CD4-positive, alpha-beta T cell treated with Interferon gamma for 1 hour (primary cell): ENCODE results near the gene PDGFC.
"Not testable (repeated sequence)": the region's sequence is repeated elsewhere in the genome, so short reads cannot be mapped to it uniquely, and the experiment has no call there.

Source experiments
- DNase-seq: peaks from one replicate; pipeline ENCODE4 v3.0.0-alpha.2; 2020

The PDGFC gene

GRCh38 chr4:156896527-156896926, 75.1 kb downstream of the PDGFC start:
- DNase-seq: no peak

GRCh38 chr4:156894234-156894633, 77.4 kb downstream of the PDGFC start:
- no peak for DNase-seq

- no peak for DNase-seq
These were observed 78.8 kb downstream of the PDGFC start for GRCh38 chr4:156892805-156893204.

GRCh38 chr4:156889616-156890594, 81.7 kb downstream of the PDGFC start:
- no peak for DNase-seq

GRCh38 chr4:156888762-156889161, 82.8 kb downstream of the PDGFC start:
- no peak for DNase-seq

- no peak for DNase-seq
These were observed 85.1 kb downstream of the PDGFC start for GRCh38 chr4:156886481-156886880.

DNA sequence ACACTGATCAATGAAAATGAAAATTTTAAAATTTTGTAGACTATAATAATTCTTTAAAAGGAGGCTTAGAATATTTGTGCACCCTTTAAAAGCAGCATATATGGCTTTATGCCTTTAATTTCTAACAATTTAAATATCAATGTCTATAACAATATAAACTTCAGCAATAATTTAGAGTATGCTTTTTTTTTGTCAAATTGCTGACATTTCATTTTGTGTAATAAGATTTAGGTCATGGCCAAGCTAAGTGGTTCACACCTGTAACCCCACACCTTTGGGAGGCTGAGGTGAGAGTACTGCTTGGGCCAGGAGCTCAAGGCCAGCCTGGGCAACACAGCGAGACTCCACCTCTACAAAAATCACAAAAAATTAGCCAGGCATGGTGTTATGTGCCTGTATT, 86.2 kb downstream of the PDGFC start:
- DNase-seq: no peak

DNA sequence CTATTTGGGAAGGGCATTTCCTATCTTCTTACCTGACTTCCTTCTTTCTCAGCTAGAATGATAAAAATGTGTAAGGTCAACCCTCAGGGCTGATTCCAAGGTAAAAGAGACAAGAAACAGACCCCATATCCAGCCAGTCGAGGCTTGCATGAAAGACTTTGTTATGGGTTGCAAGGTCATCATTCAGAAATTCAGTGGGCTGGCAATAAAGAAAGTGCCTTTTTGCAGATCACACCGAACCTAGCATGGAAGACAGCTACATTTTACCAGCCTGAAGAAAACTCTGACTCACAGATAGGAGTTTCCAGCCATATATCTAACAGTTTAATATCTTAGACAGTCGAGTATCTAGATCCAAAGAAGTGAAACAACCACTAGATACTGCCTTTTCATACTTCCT, 87.4 kb downstream of the PDGFC start:
- no peak for DNase-seq

DNA sequence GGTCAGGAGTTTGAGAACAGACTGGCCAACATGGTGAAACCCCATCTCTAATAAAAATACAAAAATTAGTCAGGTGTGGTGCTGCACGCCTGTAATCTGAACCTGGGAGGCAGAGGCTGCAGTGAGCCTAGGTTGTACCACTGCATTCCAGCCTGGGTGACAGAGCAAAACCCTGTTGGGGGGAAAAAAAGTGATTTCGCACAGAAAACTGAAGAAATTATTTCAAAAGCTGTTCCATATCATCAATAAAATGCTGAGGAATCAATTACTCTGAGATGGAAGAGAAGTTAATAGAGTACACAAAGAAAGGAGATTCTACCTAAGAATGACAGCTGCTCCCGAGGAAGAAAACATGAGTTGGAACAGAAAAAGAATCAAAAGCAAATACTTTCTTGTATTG, 95.9 kb downstream of the PDGFC start:
- no peak for DNase-seq

DNA sequence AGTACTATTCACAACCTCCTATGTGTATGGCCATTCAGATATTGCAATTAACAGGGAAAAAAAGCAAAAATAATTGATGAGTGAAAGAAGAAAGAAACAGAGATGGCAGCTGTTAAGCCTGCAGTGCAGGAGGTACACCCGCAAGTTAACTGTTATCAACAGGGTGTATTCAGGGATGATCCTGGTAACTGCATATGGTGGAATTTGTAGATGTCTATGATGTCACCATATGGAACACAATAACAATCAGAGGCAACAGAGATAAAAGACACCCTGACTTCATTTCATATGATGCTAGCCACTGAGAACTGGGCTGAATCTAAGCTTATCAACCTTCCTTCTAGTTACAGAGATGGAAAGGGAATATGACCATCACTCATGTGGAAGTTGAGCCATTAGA, 96.5 kb downstream of the PDGFC start:
- DNase-seq: no peak

DNA sequence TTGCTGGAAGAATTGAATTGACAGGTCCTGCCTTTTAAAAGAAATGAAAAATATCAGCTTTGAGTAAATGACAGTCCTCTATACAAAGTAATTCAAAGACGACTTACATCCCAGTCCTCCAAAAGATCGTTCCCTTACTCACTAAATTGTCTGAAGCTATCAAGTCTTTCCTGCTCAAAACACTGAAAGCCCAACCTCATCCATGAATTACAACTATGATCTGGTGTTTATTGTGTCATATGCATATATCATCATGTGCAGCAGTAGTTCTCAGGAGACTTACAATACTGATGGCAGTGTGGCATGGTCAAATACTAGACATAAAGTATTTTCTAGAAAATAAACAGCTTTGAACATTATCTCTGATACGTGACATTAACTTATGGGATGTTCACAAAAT, 97.8 kb downstream of the PDGFC start:
- no peak for DNase-seq

- DNase-seq: no peak
These were observed 100.7 kb downstream of the PDGFC start for GRCh38 chr4:156870861-156871260.

DNA sequence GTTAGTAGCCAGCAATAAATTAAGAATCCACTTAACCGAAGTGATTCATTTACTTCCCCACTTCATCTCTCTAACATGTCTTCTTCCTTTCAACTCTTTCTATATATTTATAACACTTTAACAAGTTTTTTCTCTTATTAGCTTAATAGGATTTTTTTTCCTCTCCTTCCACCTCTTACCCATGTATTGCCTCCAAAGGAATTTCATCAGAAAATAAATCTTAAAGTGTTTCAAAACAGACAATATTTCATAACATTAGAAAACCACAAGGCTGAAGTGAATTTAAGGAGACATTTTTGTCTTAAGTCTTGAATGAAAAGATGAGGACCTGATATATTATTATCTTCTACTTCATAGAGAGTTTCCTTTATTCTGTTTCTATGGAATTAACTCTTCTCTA, 101.5 kb downstream of the PDGFC start:
- no peak for DNase-seq

- DNase-seq: not testable (repeated sequence)
These were observed 105.5 kb downstream of the PDGFC start for GRCh38 chr4:156866088-156866487.

DNA sequence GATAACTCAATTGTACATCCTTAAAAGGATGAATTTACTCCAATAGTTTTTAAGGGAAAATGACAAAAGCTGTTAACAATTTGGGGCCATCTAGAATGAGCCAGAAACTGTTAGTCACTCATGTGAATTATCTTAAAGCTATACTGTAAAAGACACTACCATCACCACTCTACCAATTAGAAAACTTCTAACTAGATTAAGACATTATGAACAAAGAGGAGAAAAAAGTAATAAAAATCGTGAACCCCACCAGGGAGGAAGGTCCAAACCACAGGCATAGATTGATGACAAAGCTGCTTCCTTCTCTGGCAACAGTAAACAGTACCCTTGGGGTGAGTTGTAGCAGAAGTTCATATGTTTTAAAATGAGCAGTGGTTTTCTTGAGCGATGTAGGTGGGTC, 106.1 kb downstream of the PDGFC start:
- no peak for DNase-seq

DNA sequence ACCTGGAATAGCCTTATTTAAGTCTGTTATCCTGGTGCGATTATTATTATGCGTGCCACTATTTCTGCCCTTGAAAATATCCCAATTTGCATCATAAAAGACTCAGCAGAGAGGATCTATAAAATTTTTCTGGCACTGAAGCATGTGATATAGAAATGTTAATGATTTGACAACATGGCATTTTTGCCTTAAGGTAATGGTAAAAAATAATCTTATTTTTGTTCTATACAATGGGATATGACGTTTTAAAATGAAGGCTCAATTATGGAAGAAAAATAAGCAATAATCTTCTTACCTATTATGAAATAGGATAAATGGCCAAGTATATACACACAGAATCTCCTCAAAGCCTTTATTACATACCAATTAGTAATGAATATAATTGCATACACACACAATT, 113.5 kb downstream of the PDGFC start:
- no peak for DNase-seq

DNA sequence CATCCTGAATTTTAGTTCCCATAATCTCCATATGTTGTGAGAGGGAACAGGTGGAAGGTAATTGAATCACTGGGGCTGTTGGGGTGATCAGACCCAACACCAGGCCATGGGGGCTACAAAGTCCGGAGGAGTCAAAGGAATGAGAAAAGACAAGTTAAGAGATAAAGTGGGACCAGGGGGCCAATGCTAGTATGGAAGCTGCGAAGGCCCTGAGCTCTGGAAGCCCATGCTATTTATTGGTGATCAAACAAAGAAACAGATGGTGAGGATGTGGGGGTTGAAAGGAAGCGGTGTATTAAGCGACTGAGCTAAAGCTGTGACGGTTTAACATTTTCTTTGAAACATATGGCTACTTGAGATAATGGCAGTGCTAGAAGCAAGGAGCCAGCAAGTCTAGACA, 132.8 kb downstream of the PDGFC start:
- DNase-seq: no peak

DNA sequence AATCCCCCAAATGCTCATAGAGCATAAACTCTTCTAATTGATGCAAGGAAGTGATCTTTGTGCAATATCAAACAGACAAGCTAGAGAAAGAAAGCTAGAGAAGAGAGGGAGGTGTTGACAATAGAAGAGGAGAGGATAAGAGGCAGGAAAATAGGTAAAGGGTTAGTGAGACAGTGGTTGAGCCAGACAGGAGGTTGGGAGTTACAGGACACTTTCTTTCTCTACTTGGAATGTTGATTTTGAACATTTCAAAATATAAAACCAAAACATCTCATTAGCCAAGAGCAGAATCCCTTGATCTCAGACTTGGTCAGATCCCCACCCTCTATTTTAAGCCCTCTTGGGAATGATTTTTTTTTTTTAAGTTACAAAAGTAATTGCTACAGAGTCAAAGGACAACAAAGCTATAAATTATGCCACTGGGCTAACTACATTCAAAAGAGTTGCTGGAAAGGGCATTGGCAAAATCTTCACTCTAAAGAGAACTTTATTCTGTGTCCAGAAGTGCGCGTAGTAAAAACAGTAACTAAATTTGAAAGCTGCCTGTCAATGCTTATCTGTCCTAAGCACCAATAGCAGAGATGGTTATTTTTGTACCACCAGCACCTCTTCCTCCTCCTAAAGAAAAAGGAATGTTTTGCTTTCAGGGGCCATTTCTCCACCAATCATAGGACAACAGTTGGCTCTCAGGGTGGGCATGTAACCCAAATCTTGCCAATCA, 133.8 kb downstream of the PDGFC start:
- no peak for DNase-seq

GRCh38 chr4:156832886-156833285, 138.7 kb downstream of the PDGFC start:
- no peak for DNase-seq

- DNase-seq: no peak
These were observed 141.2 kb downstream of the PDGFC start for GRCh38 chr4:156830351-156830750.

- no peak for DNase-seq
These were observed 142.3 kb downstream of the PDGFC start for GRCh38 chr4:156829201-156829873.

GRCh38 chr4:156827519-156827918, 144.1 kb downstream of the PDGFC start:
- no peak for DNase-seq

- DNase-seq: no peak
These were observed 146.5 kb downstream of the PDGFC start for GRCh38 chr4:156825074-156825473.
